Thyroid gland (tissue), 4 donors: ENCODE results near the gene INO80C.

Experiments
- CTCF ChIP-seq, 6 experiments: fragments of 200-600 bp in 3 of 6; fragments of 450-650 bp in 3 of 6; sonication (generic) in 3 of 6; IDR thresholded peaks; one replicate each; pipeline ENCODE4 v1.5.1; 2016 to 2019; ENCODE audit warnings: antibody characterized with exemption in 6 of 6, mild to moderate bottlenecking in 2 of 6, inconsistent platforms in 1 of 6, moderate library complexity in 1 of 6
- POLR2A ChIP-seq, 2 donors: fragments of 450-650 bp; IDR thresholded peaks; one replicate each; pipeline ENCODE4 v1.6.1; 2017; ENCODE audit warnings: antibody characterized with exemption in 2 of 2, mild to moderate bottlenecking in 2 of 2, moderate library complexity in 1 of 2

- TF ChIP-seq CTCF (IDR thresholded peaks at IDR 0.05) (no peak), POLR2A (IDR thresholded peaks at IDR 0.05) (no peak)
Measured at GRCh38 chr18:35431374-35431741, 66.4 kb downstream of the INO80C start.
